Stomach smooth muscle (tissue), 2 donors: ENCODE measurements around the gene RAD51B.

Experiments used
- H3K27ac ChIP-seq: one replicate; pipeline ENCODE4 v1.7.0; 2013; ENCODE audit warnings: mild to moderate bottlenecking, low read length, inconsistent platforms
- H3K27me3 ChIP-seq, 2 donors: one replicate each; pipeline ENCODE4 v1.7.0; 2013; ENCODE audit warnings: low read length in 2 of 2; ENCODE audit not compliant: insufficient read depth in 2 of 2, control insufficient read depth in 1 of 2
- H3K36me3 ChIP-seq, 2 donors: one replicate each; pipeline ENCODE4 v1.7.0; 2013; ENCODE audit warnings: low read length in 2 of 2; ENCODE audit not compliant: control insufficient read depth in 2 of 2, insufficient read depth in 2 of 2
- H3K4me1 ChIP-seq: one replicate; pipeline ENCODE4 v1.7.0; 2013; ENCODE audit warnings: low read length; ENCODE audit not compliant: control insufficient read depth, insufficient read depth
- H3K4me3 ChIP-seq, 2 donors: one replicate each; pipeline ENCODE4 v1.7.0; 2013; ENCODE audit warnings: low read length in 2 of 2
- H3K9ac ChIP-seq, 2 donors: one replicate each; pipeline ENCODE4 v1.7.0; 2013; ENCODE audit warnings: low read length in 2 of 2, mild to moderate bottlenecking in 1 of 2
- H3K9me3 ChIP-seq, 2 donors: one replicate each; pipeline ENCODE4 v1.7.0; 2013; ENCODE audit warnings: low read length in 2 of 2; ENCODE audit not compliant: control insufficient read depth in 2 of 2
- donor health status: healthy.
- donor health status: Pancreatic carcinoma.

Gene RAD51B

GRCh38 chr14:68672609-68673285 lies 853.2 kb downstream of the RAD51B start:
- H3K27ac ChIP-seq: no peak overlapping the region
- H3K9ac ChIP-seq: no peak overlapping the region
- H3K27me3 ChIP-seq: no peaks in the 10 kb centered on the region
- H3K36me3 ChIP-seq: no peaks in the 10 kb centered on the region
- H3K4me3 ChIP-seq: no peak overlapping the region
- peaks cover 46% of the 10 kb centered on the region for H3K4me1 ChIP-seq
- H3K9me3 ChIP-seq: no peaks in the 10 kb centered on the region

- Histone ChIP-seq H3K9ac (no peak overlapping the region), H3K27me3 (no peaks in the 10 kb centered on the region), H3K4me3 (no peak overlapping the region), H3K4me1 (peaks cover 39% of the 10 kb centered on the region), H3K9me3 (no peaks in the 10 kb centered on the region), H3K36me3 (no peaks in the 10 kb centered on the region), H3K27ac (no peak overlapping the region)
These were observed 853.9 kb downstream of the RAD51B start for GRCh38 chr14:68673464-68673863.

DNA sequence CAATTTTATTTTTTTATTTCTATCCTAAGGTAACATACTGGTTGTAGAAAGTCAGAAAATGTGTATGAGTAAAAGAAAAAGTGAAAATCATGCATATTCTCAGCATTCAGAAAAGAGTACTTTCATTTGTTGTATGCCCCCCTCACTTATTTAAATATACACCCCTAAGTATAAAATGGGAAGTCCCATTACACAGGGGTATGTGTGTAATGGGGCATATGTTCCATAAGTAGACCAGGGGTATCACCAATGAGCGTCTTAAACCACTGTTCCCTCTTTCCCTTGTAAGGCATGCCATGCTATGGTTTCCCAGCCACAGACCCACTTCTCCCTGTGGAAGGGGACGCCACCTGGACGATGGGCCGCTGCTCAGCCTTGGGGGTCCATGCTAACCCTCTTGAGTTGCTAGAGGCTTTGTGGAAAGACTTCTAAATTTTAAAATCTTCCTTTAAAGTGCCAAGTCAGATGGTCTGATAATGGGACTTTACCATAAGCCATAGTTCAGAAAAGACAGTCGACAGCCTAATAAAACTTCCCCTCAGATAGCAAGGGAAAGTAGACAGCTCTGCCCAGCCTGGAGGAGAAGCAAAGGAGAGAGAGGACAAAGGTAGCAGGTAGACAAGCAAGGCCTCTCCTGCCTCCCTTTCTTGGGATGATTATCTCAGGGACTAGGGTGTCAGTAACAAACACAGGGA lies 855.1 kb downstream of the RAD51B start:
- Histone ChIP-seq H3K27me3 (no peaks in the 10 kb centered on the region), H3K4me1 (peaks cover 29% of the 10 kb centered on the region), H3K36me3 (no peaks in the 10 kb centered on the region), H3K9ac (no peak overlapping the region), H3K27ac (no peak overlapping the region), H3K9me3 (no peaks in the 10 kb centered on the region), H3K4me3 (no peak overlapping the region)

- Histone ChIP-seq H3K4me3 (no peak overlapping the region), H3K36me3 (no peaks in the 10 kb centered on the region), H3K9me3 (no peaks in the 10 kb centered on the region), H3K27ac (no peak overlapping the region), H3K27me3 (no peaks in the 10 kb centered on the region), H3K4me1 (peaks cover 24% of the 10 kb centered on the region), H3K9ac (no peak overlapping the region)
These were observed 855.6 kb downstream of the RAD51B start for GRCh38 chr14:68675233-68675577.

DNA sequence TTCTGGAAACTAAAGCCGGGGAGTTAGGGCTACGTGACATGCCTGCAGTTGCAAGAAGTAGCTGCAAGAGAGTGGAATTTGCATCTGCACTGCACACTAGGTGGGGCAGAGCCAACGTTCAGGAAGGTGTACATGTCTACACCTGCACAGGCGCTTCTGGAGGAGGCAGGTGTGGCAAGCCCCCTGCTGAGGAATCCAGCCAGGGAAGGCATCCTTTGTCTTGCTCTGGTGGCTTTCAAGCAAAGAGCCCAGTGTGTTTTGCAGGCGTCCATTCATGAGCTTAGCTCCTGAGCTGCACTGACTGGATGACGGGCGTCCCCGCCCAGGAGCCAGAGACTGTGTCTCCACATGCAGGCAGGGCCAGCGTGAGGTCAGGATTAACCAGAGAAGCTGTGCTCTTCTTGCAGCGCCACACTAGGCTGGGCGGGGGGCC lies 856.9 kb downstream of the RAD51B start:
- H3K27me3 ChIP-seq: no peaks in the 10 kb centered on the region
- H3K27ac ChIP-seq: no peak overlapping the region
- peaks cover 23% of the 10 kb centered on the region for H3K4me1 ChIP-seq

GRCh38 chr14:68677476-68677875 lies 857.9 kb downstream of the RAD51B start:
- no peak overlapping the region for H3K9ac ChIP-seq
- no peaks in the 10 kb centered on the region for H3K27me3 ChIP-seq
- no peak overlapping the region for H3K27ac ChIP-seq
- H3K36me3 ChIP-seq: no peaks in the 10 kb centered on the region
- H3K4me3 ChIP-seq: no peak overlapping the region
- peaks cover 25% of the 10 kb centered on the region for H3K4me1 ChIP-seq
- H3K9me3 ChIP-seq: no peaks in the 10 kb centered on the region

More for the DNA sequence above, 856.9 kb downstream of the RAD51B start:
- H3K9ac ChIP-seq: no peak overlapping the region
- H3K4me3 ChIP-seq: no peak overlapping the region
- H3K9me3 ChIP-seq: no peaks in the 10 kb centered on the region
- no peaks in the 10 kb centered on the region for H3K36me3 ChIP-seq

GRCh38 chr14:68677901-68678300 lies 858.3 kb downstream of the RAD51B start:
- no peaks in the 10 kb centered on the region for H3K9me3 ChIP-seq
- no peak overlapping the region for H3K9ac ChIP-seq
- no peak overlapping the region for H3K27ac ChIP-seq
- H3K36me3 ChIP-seq: no peaks in the 10 kb centered on the region
- H3K4me3 ChIP-seq: no peak overlapping the region
- H3K4me1 ChIP-seq: peaks cover 28% of the 10 kb centered on the region
- H3K27me3 ChIP-seq: no peaks in the 10 kb centered on the region

DNA sequence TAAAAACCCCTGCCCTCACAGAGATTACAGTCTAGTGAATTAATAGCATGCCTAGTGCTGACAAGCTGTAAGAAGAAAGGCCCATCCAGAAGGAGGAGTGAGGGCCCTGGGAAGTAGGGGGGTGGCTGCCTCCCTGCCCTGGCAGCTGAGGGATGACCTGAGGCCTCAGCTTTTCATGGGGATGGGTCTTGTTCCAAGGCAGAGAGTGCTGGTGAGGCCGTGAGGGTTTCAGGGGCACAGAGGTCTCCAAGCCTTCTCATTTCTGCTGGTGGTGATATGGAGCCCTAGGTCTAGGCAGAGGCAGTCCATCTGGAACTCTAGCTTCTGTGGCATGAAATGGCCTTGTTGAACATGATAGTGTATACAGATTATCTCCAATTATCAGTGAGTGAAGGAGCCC lies 858.9 kb downstream of the RAD51B start:
- Histone ChIP-seq H3K27ac (no peak overlapping the region), H3K27me3 (no peaks in the 10 kb centered on the region), H3K36me3 (no peaks in the 10 kb centered on the region), H3K9me3 (no peaks in the 10 kb centered on the region), H3K9ac (no peak overlapping the region), H3K4me1 (peaks cover 34% of the 10 kb centered on the region), H3K4me3 (no peak overlapping the region)

DNA sequence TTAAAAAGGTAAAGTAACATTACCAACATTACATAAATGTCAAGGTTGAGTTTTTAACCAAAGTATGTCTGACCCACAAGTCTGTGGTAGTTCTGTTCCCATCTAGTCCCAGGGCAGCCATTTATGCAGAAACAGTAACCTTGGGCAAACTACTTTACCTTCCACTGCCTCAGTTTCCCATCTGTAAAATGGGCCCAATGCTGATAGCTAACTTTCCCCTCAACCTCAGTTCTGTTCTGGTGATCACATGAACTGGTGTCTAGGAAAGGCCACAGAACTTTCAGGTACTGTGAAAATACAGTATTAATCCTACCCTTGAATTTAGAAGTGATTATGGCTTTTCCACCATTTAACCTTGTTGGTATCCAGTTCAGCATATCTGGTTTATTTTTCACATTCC lies 859.7 kb downstream of the RAD51B start:
- Histone ChIP-seq H3K4me1 (peaks cover 37% of the 10 kb centered on the region), H3K27ac (no peak overlapping the region), H3K36me3 (no peaks in the 10 kb centered on the region)

GRCh38 chr14:68679746-68680467 lies 860.3 kb downstream of the RAD51B start:
- no peak overlapping the region for H3K27ac ChIP-seq
- no peaks in the 10 kb centered on the region for H3K36me3 ChIP-seq
- H3K9ac ChIP-seq: no peak overlapping the region
- H3K4me3 ChIP-seq: no peak overlapping the region
- H3K4me1 ChIP-seq: peaks cover 39% of the 10 kb centered on the region
- no peaks in the 10 kb centered on the region for H3K9me3 ChIP-seq
- no peaks in the 10 kb centered on the region for H3K27me3 ChIP-seq

More for the DNA sequence above, 859.7 kb downstream of the RAD51B start:
- no peaks in the 10 kb centered on the region for H3K27me3 ChIP-seq
- no peaks in the 10 kb centered on the region for H3K9me3 ChIP-seq
- H3K4me3 ChIP-seq: no peak overlapping the region
- H3K9ac ChIP-seq: no peak overlapping the region
